ENCODE data around the gene CARMIL3.
"Not testable (repeated sequence)": the region's sequence is repeated elsewhere in the genome, so short reads cannot be mapped to it uniquely, and the experiment has no call there.

Gene CARMIL3, protein sequence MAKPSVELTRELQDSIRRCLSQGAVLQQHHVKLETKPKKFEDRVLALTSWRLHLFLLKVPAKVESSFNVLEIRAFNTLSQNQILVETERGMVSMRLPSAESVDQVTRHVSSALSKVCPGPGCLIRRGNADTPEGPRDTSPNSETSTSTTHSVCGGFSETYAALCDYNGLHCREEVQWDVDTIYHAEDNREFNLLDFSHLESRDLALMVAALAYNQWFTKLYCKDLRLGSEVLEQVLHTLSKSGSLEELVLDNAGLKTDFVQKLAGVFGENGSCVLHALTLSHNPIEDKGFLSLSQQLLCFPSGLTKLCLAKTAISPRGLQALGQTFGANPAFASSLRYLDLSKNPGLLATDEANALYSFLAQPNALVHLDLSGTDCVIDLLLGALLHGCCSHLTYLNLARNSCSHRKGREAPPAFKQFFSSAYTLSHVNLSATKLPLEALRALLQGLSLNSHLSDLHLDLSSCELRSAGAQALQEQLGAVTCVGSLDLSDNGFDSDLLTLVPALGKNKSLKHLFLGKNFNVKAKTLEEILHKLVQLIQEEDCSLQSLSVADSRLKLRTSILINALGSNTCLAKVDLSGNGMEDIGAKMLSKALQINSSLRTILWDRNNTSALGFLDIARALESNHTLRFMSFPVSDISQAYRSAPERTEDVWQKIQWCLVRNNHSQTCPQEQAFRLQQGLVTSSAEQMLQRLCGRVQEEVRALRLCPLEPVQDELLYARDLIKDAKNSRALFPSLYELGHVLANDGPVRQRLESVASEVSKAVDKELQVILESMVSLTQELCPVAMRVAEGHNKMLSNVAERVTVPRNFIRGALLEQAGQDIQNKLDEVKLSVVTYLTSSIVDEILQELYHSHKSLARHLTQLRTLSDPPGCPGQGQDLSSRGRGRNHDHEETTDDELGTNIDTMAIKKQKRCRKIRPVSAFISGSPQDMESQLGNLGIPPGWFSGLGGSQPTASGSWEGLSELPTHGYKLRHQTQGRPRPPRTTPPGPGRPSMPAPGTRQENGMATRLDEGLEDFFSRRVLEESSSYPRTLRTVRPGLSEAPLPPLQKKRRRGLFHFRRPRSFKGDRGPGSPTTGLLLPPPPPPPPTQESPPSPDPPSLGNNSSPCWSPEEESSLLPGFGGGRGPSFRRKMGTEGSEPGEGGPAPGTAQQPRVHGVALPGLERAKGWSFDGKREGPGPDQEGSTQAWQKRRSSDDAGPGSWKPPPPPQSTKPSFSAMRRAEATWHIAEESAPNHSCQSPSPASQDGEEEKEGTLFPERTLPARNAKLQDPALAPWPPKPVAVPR (N-terminal part only)
- total RNA-seq, result 3.9 to 67.7 (median 31.6) reads per million in 4 experiments

DNA sequence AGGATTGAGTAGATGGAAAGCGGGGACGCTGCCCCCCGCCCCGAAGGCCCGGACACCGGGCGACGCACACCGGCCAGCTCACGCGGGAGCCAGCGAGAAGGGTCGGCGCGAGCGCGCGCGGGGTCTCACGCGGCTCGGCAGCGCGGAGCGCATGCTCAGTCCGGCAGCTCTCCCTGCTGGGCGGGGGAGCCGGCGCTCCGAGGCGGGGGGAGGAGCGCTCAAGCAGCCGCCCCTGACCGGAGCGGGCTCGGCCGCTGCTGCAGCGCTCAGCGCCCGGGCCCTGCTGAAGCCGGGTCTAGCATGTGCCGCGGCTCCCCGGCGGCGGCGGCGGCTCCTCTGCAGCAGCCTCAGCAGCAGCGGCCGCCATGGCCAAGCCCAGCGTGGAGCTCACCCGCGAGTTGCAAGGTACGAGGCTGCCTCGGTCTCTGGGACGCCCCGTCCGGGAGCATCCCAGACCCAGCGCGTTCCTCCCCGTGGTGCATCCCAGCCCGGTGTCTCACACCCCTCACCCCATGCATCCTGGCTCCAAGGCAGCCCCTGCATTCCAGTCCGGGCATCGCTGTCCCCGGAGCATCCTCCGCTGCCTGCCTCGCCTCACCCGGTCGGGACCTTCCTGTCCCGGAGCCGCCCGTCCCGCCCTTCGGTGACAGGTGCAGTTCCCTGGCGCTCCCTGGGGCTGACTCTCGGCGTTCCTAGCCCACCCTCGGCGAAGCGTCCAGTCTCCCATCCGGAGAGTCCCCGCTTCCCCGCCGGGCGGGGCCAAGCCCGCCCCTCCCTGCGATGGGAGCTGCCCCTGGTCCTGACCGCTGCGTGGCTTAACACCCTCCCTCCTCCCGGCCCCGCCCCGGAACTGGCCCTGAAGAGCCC is at the start of gene CARMIL3:
TSS of gene CARMIL3 (plus strand) at position 221 of the 867 bp plus-strand sequence. CDS start at position 366, 145 bp downstream.
- peak; percentile 41 for DNase-seq

DNA sequence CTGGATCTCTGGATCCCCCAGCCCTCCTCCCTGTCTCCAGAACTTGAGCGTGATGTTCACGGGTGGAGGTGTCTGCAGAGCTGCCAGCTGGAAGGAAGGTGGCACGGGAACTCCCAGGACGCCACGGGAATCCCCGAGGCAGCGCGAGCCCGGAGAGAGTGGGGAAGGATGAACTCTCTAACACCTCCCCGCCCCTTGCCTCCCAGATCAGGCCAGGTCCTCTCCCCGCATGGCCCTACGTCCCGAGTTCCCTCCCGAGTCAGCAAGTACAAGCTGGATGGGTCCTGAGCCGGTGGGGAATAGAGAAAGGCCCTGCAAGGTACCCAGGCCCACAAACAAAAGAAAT is 45.4 kb upstream of the CARMIL3 start:
- DNase-seq, result not testable (repeated sequence)

DNA sequence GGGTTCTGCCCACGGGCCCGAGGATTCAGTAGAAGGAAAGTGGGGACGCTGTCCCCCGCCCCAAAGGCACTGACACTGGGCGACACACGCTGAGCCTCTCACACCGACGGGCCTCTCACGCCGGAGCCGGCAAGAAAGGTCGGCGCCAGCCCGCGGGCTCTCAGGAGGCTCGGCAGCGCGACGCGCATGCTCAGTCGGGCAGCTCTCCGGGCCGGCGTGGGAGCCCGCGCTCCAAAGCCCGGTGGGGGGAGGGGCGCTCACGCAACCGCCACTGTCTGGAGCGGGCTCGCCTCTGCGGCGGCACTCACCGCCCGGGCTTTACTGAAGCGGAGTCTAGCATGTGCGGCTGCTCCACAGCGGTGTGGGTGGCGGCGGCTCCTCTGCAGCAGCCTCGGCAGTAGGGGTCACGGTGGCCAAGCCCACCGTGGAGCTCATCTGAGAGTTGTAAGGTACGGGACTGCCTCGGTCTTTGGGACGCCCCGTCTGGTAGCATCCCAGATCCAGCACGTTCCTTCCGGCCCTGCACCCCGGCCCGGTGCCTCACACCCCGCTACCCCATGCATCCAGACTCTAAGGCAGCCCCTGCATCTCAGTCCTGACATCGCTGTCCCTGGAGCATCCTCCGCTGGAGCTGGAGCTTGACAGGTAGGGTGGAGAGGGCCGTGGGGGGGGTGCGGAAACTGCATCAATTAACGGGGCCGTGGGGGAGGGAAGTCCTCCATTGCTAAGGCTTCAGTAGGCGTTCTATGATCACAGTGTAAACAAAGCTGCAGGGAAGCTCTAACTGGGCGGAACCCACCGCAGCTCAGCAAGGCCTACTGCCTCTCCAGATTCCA is 44.8 kb upstream of the CARMIL3 start:
- peak; percentile 58 for DNase-seq

DNA sequence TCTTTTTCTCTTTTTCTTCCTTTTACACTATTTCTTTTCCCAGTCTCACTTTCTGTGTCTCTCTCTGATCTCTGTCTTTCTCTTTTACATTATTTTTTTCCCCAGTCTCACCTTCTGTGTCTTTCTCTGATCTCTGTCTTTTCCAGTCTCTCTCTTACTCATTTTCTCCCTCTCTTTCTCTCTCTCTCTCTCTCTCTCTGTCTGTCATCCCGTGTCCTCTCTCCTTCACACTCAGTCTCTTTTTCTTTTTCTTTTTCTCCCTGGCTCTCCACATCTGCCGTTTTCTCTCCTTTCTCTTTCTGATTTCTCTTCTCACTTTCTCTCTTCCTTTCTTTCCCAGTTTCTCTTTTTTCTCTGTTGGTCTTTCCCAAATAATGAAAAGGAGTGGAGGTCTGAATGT is 40.8 kb upstream of the CARMIL3 start:
- DNase-seq, result no peak

DNA sequence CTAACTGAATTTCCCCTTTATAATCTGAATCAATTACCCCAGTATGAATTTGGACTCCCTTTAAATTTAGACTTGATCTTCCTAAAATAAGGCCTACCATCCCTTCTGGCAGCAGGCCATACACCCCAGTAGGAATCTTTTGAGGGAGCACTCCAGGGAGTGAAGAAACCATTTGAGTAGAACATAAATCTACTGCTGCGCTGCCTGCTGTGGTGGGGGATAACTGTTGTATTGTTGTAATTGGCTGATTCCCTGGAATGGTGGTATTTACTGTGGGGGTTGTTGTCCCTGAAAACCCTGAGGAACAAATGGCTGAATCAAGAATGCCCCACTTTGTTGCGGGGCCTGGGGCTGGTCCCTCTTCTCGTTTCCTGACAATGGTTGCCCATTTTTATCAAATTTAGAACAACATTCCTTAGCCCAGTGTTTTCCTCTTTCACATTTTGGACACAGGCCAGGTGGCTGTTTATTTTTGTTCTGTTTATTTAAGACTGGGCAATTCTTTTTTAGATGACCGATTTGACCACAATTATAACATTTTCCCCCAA is 39.0 kb upstream of the CARMIL3 start:
- DNase-seq, result not testable (repeated sequence)

DNA sequence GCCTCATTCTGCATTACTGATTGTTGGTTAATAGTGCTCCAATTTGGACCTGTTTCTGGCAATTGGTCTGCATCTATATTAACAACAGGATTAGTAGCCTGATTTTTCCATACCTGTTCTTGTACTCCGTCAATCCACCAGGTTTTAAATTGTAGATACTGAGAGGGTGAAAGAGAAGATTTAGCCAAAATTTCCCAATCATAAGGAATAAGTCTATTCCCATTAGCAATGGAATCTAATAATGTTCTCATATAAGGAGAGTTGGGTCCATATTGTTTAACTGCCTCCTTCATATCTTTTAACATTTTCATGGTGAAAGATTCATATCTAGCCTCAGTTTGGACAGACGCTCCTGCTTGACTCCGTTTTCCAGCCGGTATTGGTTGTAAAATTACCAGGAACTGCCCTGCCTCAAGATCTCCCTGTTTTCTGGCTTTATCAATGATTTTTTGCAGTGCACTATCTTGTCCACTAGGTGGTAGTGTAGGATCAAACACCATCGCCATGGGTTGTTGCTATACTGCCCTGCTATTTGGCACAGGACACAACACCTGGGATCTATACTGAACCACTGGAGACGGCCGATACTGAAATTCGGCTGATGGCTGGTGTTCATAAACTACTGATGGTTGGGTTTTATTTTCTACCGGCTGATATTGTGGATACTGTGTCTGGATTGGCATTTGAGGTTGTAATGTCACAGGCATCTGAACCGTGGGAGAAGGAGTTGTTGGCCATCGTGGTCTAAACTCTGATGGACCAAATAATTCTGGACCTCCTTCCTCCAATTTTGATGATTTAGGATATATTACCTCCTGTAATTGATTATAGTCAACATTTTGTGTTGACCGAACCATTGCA is 37.9 kb upstream of the CARMIL3 start:
- DNase-seq, result peak; percentile 4

DNA sequence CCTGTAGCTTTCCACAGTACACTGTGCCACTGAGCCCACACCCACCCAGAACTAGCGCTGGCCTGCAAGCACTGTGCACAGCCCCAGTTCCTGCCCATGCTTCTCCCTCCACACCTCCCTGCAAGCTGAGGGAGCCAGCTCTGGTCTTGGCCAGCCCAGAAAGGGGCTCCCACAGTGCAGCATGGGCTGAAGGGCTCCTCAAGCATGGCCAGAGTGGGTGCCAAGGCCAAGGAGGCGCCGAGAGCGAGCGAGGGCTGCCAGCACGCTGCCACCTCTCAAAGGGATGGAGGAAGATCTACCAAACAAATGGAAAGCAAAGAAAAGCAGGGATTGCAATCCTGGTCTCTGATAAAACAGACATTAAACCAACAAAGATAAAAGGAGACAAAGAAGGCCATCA is 36.1 kb upstream of the CARMIL3 start:
- DNase-seq, result not testable (repeated sequence)

DNA sequence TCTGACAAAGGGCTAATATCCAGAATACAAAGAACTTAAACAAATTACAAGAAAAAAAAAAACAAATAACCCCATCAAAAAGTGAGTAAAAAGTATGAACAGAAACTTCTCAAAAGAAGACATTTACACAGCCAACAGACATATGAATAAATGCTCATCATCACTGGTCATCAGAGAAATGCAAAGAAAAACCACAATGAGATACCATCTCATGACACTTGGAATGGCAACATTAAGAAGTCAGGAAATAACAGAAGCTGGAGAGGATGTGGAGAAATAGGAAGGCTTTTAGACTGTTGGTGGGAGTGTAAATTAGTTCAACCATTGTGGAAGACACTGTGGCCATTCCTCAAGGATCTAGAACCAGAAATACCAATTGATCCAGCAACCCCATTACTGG is 32.8 kb upstream of the CARMIL3 start:
- not testable (repeated sequence) for DNase-seq

DNA sequence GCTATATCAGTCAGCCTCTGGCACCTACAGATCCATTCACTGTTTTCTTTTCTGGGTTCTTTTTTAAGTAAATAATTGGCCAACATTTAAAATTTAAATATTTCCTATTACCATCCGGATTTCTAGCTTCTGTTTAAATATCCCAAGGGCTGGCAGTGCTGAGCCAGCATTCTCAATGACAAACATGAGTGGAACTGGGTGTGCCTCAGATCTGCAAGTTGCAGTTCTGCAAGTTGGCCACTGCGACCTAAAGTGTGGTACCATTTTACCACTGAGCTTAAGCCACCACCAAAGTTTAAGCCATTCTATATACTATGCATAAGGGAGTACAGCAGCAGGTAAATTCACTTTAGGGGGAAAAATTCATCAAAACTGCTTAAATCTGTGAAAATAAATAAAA is 31.9 kb upstream of the CARMIL3 start:
- not testable (repeated sequence) for DNase-seq

DNA sequence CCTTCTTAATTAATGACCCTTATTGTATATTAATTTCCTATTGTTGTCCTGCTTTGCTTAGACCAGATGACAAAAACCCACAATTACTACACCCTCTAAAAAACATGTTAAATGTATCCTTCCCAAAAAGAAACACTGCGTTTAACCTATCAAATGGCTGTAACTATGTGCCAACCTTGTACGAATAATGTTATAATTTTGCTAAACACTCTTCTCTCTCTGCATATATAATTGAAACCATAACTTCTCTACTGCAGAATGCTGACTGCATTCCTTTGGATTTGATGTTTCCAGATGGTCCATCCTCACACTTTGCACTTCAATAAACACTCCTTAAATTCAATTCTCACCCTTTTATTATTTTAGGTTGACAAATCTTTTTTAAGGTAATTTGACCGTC is 31.3 kb upstream of the CARMIL3 start:
- not testable (repeated sequence) for DNase-seq

DNA sequence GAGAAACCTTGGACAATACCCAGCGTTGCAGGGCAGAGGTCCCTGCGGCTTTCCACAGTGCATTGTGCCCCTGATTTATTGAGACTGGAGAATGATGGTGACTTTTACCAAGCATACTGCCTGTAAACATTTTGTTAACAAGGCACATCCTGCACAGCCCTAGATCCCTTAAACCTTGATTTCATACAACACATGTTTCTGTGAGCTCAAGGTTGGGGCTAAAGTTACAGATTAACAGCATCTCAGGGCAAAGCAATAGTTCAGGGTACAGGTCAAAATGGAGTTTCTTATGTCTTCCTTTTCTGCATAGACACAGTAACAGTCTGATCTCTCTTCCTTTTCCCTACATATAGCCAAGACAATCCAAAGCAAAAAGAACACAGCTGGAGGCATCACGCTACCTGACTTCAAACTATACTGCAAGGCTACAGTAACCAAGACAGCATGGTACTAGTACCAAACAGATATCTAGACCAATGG is 26.8 kb upstream of the CARMIL3 start:
- not testable (repeated sequence) for DNase-seq

DNA sequence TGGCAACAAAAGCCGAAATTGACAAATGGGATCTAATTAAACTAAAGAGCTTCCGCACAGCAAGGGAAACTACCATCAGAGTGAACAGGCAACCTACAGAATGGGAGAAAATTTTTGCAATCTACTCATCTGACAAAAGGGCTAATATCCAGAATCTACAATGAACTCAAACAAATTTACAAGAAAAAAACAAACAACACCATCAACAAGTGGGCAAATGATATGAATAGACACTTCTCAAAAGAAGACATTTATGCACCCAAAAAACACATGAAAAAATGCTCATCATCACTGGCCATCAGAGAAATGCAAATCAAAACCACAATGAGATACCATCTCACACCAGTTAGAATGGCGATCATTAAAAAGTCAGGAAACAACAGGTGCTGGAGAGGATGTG is 22.1 kb upstream of the CARMIL3 start:
- DNase-seq, result not testable (repeated sequence)

DNA sequence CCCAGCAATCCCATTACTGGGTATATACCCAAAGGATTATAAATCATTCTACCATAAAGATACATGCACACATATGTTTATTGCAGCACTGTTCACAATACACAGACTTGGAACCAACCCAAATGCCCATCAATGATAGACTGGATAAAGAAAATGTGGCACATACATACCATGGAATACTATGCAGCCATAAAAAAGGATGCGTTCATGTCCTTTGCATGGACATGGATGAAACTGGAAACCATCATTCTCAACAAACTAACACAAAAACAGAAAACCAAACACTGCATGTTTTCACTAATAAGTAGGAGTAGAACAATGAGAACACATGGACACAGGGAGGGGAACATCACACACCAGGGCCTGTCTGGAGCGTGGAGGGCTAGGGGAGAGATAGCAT is 20.5 kb upstream of the CARMIL3 start:
- not testable (repeated sequence) for DNase-seq

DNA sequence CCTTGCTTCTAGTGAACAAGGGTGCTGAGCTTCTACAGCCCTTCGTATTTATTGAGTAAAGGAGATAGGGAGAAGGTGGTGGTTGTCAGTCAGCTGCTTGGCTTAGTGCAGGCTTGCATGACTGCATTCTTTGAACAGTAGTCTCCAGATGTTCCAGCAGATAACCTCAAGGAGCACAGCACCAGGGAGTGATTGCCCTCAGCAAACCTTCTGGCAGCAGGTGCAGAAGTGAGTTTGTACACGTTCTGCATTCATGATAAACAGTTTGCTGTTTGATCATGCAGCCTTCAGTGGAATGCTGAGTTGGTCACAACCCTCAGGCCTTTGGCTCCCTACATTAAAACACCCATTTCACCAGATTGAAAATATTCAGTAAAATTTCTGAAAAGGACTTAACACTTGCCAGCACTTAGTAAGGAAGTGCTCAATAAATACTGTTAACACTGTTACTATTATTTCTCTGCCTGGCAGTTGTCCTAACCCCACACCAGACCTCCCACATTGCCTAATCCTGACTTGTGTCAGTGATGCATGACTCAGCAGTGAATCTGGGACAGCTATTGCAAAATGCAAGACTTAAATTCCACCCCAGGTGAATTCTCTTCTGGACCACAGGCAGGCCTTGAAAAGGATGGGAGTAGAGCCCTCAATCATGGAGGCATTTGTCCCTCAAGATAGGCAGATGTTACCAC is 18.9 kb upstream of the CARMIL3 start:
- DNase-seq, result no peak

DNA sequence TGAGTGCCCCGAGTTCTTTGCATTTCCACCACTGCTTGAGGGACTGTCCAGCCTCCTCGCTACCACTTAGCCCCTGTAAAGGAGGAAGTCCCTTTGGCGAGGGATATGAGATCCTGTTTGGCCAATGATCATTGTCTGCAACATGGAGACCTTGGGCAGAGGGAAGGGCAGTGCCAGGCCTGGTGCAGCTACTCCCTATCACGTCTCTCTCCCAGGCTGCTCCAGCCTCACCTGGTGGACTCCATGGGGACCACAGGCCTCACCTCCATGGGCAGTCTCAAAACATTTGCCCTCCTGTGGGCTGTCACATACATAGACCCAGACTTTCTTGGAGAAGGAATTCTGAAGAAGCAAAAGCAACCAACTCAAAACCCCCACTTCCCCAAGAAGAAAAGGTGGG is 16.0 kb upstream of the CARMIL3 start:
- DNase-seq, result not testable (repeated sequence)

DNA sequence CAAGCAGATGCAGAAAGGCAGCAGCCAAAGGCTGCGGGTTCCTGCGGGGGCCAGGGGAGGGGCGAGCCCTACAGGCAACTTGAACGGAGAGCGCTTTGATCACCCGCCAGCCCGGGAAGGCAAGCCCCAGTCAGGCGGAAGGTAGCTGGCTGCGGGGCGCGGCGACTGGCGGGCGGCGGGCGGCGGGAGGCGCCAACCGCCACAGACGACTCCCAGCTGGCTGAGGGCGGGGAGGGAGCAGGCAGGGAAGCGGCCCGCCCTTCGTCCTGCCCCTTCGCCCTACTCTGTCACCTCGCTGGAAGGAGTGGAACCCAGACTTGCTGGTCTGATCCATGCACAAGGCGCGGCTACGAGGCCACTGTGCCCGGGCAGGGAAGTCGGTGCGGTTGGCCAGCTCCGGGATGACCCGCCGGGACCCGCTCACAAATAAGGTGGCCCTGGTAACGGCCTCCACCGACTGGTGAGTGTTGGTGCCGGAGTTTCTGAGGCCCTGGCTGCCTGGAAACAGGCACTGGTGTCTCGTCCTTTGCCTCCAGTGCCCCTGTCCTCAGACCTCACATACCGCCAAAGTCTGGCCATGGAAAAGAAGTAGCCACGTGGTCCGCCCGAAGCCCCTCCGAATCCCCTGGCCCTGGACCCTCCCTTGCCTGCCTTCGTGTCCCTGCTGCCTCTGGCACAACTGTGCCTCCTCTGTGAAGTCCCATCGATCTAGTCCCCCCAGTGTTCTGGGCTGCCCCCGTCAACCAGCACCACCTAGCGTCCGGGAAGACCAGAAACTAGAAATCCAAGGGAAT is 15.4 kb upstream of the CARMIL3 start:
- peak; percentile 50 for DNase-seq

DNA sequence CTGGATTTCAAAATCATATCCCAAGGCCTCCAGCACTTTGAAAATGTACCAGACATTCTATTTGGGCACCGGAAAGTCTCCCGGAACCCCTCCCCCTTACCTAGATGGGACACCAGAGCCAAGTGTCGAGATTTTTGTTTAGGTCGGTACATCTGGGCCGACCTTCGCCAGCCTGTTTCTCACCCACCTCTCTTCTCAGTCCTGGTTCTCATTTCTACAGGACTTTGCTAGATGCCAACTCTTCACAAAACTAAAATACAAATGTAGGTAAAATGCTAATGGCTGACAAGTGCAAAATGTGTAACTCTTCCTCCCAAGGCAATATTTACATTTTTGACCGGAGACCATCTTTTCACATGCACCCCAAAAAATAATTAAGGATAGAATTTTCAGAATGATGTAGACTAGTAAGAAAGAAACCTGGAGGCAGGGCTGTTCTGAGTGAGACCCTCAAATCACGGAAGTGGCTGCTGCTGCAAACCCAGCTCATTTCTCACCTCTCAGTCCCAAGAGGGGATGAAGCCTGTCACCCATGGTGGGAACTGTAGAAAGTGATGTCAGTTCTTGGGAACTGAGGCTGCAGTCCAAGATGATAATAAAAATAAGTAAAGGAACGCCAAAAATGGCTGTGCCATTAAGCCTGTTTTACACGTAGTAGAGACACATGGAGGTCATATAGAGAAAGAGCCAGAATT is 14.7 kb upstream of the CARMIL3 start:
- not testable (repeated sequence) for DNase-seq
